ENCODE results near the gene SEMA3F. TPM values are rescaled to one million over a fixed set of nuclear protein-coding genes. Genes with fewer than 3 reads are reported as not detected.
A peak's percentile ranks its signal among the peaks of the same experiment; 100 is the strongest.

SEMA3F gene
- 0.05 TPM for polyA plus RNA-seq (2013)

DNA sequence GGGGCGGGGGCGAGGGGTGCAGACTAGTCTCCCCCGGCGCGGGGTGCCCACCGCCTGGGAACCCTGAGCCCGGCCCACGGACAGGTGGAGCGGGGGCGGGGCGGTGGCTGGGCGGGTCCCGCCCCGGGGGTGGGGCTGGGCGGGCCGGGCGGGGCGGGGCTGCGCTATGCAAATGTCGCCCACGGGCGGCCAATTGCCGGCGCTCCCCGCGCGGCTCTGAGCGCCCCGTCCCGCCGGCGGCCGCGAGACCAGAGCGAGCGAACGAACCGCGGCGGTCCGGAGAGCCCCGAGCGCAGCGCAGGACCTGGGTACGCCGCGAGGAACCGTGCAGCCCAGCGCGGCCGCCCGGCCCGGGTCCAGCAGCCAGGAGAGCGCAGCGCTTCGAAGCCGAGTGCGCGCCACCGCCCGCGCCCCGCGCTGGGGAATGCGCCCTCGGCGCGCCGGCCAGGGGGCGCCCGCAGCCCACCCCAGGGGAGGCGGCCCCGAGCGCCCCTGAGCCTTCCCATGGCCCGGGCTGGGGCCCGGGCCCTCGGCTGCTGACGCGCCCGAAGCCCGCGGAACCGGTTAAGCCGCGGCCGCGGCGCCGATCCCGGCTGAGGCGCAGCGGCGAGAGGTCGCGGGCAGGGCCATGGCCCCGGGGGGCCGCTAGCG, at the start of gene SEMA3F:
Gene SEMA3F, plus strand, starts transcription at position 485 of the 651 bp plus-strand sequence. CDS start 4,299 bp downstream, outside the sequence.
- H3K4me1 ChIP-seq (ENCODE audit: control extremely low read depth in 1 of 4, control insufficient read depth in 4 of 4, insufficient read depth in 4 of 4, low read length in 3 of 4), result peaks cover 0 to 29% (median 22%) of the 10 kb centered on the region in 4 experiments
- H3K27me3 ChIP-seq (replicated peaks in 2 of 5; ENCODE audit: control insufficient read depth in 4 of 5, insufficient read depth in 5 of 5, low read length in 4 of 5), result peaks cover 0 to 45% (median 24%) of the 10 kb centered on the region in 5 experiments
- H3K27ac ChIP-seq (ENCODE audit: insufficient read depth in 1 of 2, low read depth in 1 of 2, low read length in 2 of 2, poor library complexity in 1 of 2, severe bottlenecking in 2 of 2), result no peak within 1 kb of the TSS
- CTCF ChIA-PET, result interaction anchor here (0.9 to 2.3 kb wide), 4 partner anchors 30 to 46 kb away, joined by 3 to 7 read pairs (median 5); no protein-coding TSS in a partner anchor
- no peaks in the 10 kb centered on the region for H3K36me3 ChIP-seq (ENCODE audit: control insufficient read depth in 4 of 4, insufficient read depth in 4 of 4, low read length in 3 of 4)
- H3K9me3 ChIP-seq (ENCODE audit: control extremely low read depth in 1 of 5, control insufficient read depth in 4 of 5, insufficient read depth in 2 of 5, low read depth in 1 of 5, low read length in 4 of 5), result no peaks in the 10 kb centered on the region
- POLR2A ChIA-PET, result interaction anchor here (1.0 kb wide), 1 partner anchor 52 kb away, joined by 3 read pairs; no protein-coding TSS in a partner anchor
- 0% methylated on average over 83 of the region's 98 CpGs for WGBS (ENCODE audit: insufficient coverage)
- peak; percentile 61 to 81 (median 78) for DNase-seq
- H3K4me3 ChIP-seq (ENCODE audit: control insufficient read depth in 1 of 7, extremely low read depth in 1 of 7, insufficient read depth in 4 of 7, low read depth in 2 of 7, low read length in 6 of 7), result peak within 1 kb of the TSS; percentile 24 to 76 (median 61)

- H3K27ac ChIP-seq (ENCODE audit: insufficient read depth in 1 of 2, low read depth in 1 of 2, low read length in 2 of 2, poor library complexity in 1 of 2, severe bottlenecking in 2 of 2), result peak overlapping the region in 1 of 2 experiments; percentile 2
- ChIA-PET CTCF (interaction anchor here (0.6 to 1.7 kb wide), 6 partner anchors 10 to 179 kb away, joined by 3 to 8 read pairs (median 4); partner anchors contain the start of gene GNAT1), POLR2A (interaction anchor here (0.9 kb wide), 1 partner anchor 8 kb away, joined by 3 read pairs; no protein-coding TSS in a partner anchor)
- no CpG with 5 or more reads among the region's 5 CpGs for WGBS (ENCODE audit: insufficient coverage)
- H3K27me3 ChIP-seq (replicated peaks in 2 of 5; ENCODE audit: control insufficient read depth in 4 of 5, insufficient read depth in 5 of 5, low read length in 4 of 5), result no peaks in the 10 kb centered on the region
- peaks cover 56 to 96% (median 79%) of the 10 kb centered on the region in 4 experiments for H3K36me3 ChIP-seq (ENCODE audit: control insufficient read depth in 4 of 4, insufficient read depth in 4 of 4, low read length in 3 of 4)
- DNase-seq, result no peak
- no peaks in the 10 kb centered on the region for H3K4me1 ChIP-seq (ENCODE audit: control extremely low read depth in 1 of 4, control insufficient read depth in 4 of 4, insufficient read depth in 4 of 4, low read length in 3 of 4)
- no peak overlapping the region for H3K4me3 ChIP-seq (ENCODE audit: control insufficient read depth in 1 of 7, extremely low read depth in 1 of 7, insufficient read depth in 4 of 7, low read depth in 2 of 7, low read length in 6 of 7)
- H3K9me3 ChIP-seq (ENCODE audit: control extremely low read depth in 1 of 5, control insufficient read depth in 4 of 5, insufficient read depth in 2 of 5, low read depth in 1 of 5, low read length in 4 of 5), result no peaks in the 10 kb centered on the region
These were observed 43.4 kb upstream of the SEMA3F start for GRCh38 chr3:50111757-50112156.

GRCh38 chr3:50112462-50112861, 42.7 kb upstream of the SEMA3F start:
- peak in 1 of 3 donors; percentile 25 for DNase-seq
- ChIA-PET POLR2A (interaction anchor here (0.9 kb wide), 1 partner anchor 9 kb away, joined by 3 read pairs; no protein-coding TSS in a partner anchor), CTCF (interaction anchor here (1.1 to 1.7 kb wide), 4 partner anchors 9 to 79 kb away, joined by 4 to 8 read pairs (median 5); partner anchors contain the start of gene GNAT1)
- H3K9me3 ChIP-seq (ENCODE audit: control extremely low read depth in 1 of 5, control insufficient read depth in 4 of 5, insufficient read depth in 2 of 5, low read depth in 1 of 5, low read length in 4 of 5), result no peaks in the 10 kb centered on the region
- no peaks in the 10 kb centered on the region for H3K4me1 ChIP-seq (ENCODE audit: control extremely low read depth in 1 of 4, control insufficient read depth in 4 of 4, insufficient read depth in 4 of 4, low read length in 3 of 4)
- peaks cover 55 to 96% (median 78%) of the 10 kb centered on the region in 4 experiments for H3K36me3 ChIP-seq (ENCODE audit: control insufficient read depth in 4 of 4, insufficient read depth in 4 of 4, low read length in 3 of 4)
- no peak overlapping the region for H3K27ac ChIP-seq (ENCODE audit: insufficient read depth in 1 of 2, low read depth in 1 of 2, low read length in 2 of 2, poor library complexity in 1 of 2, severe bottlenecking in 2 of 2)
- H3K4me3 ChIP-seq (ENCODE audit: control insufficient read depth in 1 of 7, extremely low read depth in 1 of 7, insufficient read depth in 4 of 7, low read depth in 2 of 7, low read length in 6 of 7), result no peak overlapping the region
- no CpG with 5 or more reads among the region's 3 CpGs for WGBS (ENCODE audit: insufficient coverage)
- no peaks in the 10 kb centered on the region for H3K27me3 ChIP-seq (replicated peaks in 2 of 5; ENCODE audit: control insufficient read depth in 4 of 5, insufficient read depth in 5 of 5, low read length in 4 of 5)

- H3K27ac ChIP-seq (ENCODE audit: insufficient read depth in 1 of 2, low read depth in 1 of 2, low read length in 2 of 2, poor library complexity in 1 of 2, severe bottlenecking in 2 of 2), result no peak overlapping the region
- H3K27me3 ChIP-seq (replicated peaks in 2 of 5; ENCODE audit: control insufficient read depth in 4 of 5, insufficient read depth in 5 of 5, low read length in 4 of 5), result no peaks in the 10 kb centered on the region
- POLR2A ChIA-PET, result interaction anchor here (1.2 kb wide), 1 partner anchor 9 kb away, joined by 4 read pairs; no protein-coding TSS in a partner anchor
- WGBS (ENCODE audit: insufficient coverage), result 97% methylated on average over 6 of the region's 8 CpGs
- CTCF ChIA-PET, result interaction anchor here (0.6 to 8.4 kb wide), 4 partner anchors 17 to 75 kb away, joined by 3 to 108 read pairs (median 4); no protein-coding TSS in a partner anchor
- DNase-seq, result no peak
- peaks cover 35 to 89% (median 68%) of the 10 kb centered on the region in 4 experiments for H3K36me3 ChIP-seq (ENCODE audit: control insufficient read depth in 4 of 4, insufficient read depth in 4 of 4, low read length in 3 of 4)
- no peak overlapping the region for H3K4me3 ChIP-seq (ENCODE audit: control insufficient read depth in 1 of 7, extremely low read depth in 1 of 7, insufficient read depth in 4 of 7, low read depth in 2 of 7, low read length in 6 of 7)
- no peaks in the 10 kb centered on the region for H3K4me1 ChIP-seq (ENCODE audit: control extremely low read depth in 1 of 4, control insufficient read depth in 4 of 4, insufficient read depth in 4 of 4, low read length in 3 of 4)
- no peaks in the 10 kb centered on the region for H3K9me3 ChIP-seq (ENCODE audit: control extremely low read depth in 1 of 5, control insufficient read depth in 4 of 5, insufficient read depth in 2 of 5, low read depth in 1 of 5, low read length in 4 of 5)
These were observed 38.0 kb upstream of the SEMA3F start for GRCh38 chr3:50117120-50117519.

GRCh38 chr3:50118237-50118636, 36.9 kb upstream of the SEMA3F start:
- CTCF ChIA-PET, result interaction anchor here (1.1 to 8.4 kb wide), 4 partner anchors 16 to 76 kb away, joined by 3 to 108 read pairs (median 4); no protein-coding TSS in a partner anchor
- Histone ChIP-seq H3K27ac (ENCODE audit: insufficient read depth in 1 of 2, low read depth in 1 of 2, low read length in 2 of 2, poor library complexity in 1 of 2, severe bottlenecking in 2 of 2) (no peak overlapping the region), H3K27me3 (replicated peaks in 2 of 5; ENCODE audit: control insufficient read depth in 4 of 5, insufficient read depth in 5 of 5, low read length in 4 of 5) (no peaks in the 10 kb centered on the region), H3K4me1 (ENCODE audit: control extremely low read depth in 1 of 4, control insufficient read depth in 4 of 4, insufficient read depth in 4 of 4, low read length in 3 of 4) (peaks cover 0 to 2% (median 0%) of the 10 kb centered on the region in 4 experiments), H3K4me3 (ENCODE audit: control insufficient read depth in 1 of 7, extremely low read depth in 1 of 7, insufficient read depth in 4 of 7, low read depth in 2 of 7, low read length in 6 of 7) (no peak overlapping the region), H3K36me3 (ENCODE audit: control insufficient read depth in 4 of 4, insufficient read depth in 4 of 4, low read length in 3 of 4) (peaks cover 32 to 77% (median 63%) of the 10 kb centered on the region in 4 experiments), H3K9me3 (ENCODE audit: control extremely low read depth in 1 of 5, control insufficient read depth in 4 of 5, insufficient read depth in 2 of 5, low read depth in 1 of 5, low read length in 4 of 5) (no peaks in the 10 kb centered on the region)
- POLR2A ChIA-PET, result interaction anchor here (1.2 kb wide), 1 partner anchor 10 kb away, joined by 4 read pairs; no protein-coding TSS in a partner anchor
- WGBS (ENCODE audit: insufficient coverage), result 98% methylated on average over 9 of the region's 10 CpGs
- no peak for DNase-seq

- Histone ChIP-seq H3K9me3 (ENCODE audit: control extremely low read depth in 1 of 5, control insufficient read depth in 4 of 5, insufficient read depth in 2 of 5, low read depth in 1 of 5, low read length in 4 of 5) (no peaks in the 10 kb centered on the region), H3K27me3 (replicated peaks in 2 of 5; ENCODE audit: control insufficient read depth in 4 of 5, insufficient read depth in 5 of 5, low read length in 4 of 5) (no peaks in the 10 kb centered on the region), H3K27ac (ENCODE audit: insufficient read depth in 1 of 2, low read depth in 1 of 2, low read length in 2 of 2, poor library complexity in 1 of 2, severe bottlenecking in 2 of 2) (no peak overlapping the region), H3K4me1 (ENCODE audit: control extremely low read depth in 1 of 4, control insufficient read depth in 4 of 4, insufficient read depth in 4 of 4, low read length in 3 of 4) (peaks cover 0 to 6% (median 2%) of the 10 kb centered on the region in 4 experiments), H3K4me3 (ENCODE audit: control insufficient read depth in 1 of 7, extremely low read depth in 1 of 7, insufficient read depth in 4 of 7, low read depth in 2 of 7, low read length in 6 of 7) (no peak overlapping the region), H3K36me3 (ENCODE audit: control insufficient read depth in 4 of 4, insufficient read depth in 4 of 4, low read length in 3 of 4) (peaks cover 18 to 62% (median 51%) of the 10 kb centered on the region in 4 experiments)
- WGBS (ENCODE audit: insufficient coverage), result 100% methylated on average over 1 of the region's 3 CpGs
- ChIA-PET POLR2A (interaction anchor here (0.7 to 1.3 kb wide), 3 partner anchors 19 to 70 kb away, joined by 3 to 5 read pairs (median 3); no protein-coding TSS in a partner anchor), CTCF (interaction anchor here (1.1 to 8.4 kb wide), 12 partner anchors 10 to 145 kb away, joined by 3 to 194 read pairs (median 9); partner anchors contain the start of gene GNAT1)
- DNase-seq, result no peak
These were observed 35.3 kb upstream of the SEMA3F start for GRCh38 chr3:50119786-50120185.

All from common myeloid progenitor, CD34-positive (primary cell).